Keratinocyte (primary cell): Measurements from ENCODE around the gene PALM2AKAP2.

Experiments used
- CTCF ChIP-seq, 3 experiments: IDR thresholded peaks in 1 of 3; conservative IDR thresholded peaks in 1 of 3; optimal IDR thresholded peaks in 1 of 3; 2 replicates in 2 of 3; 3 replicates in 1 of 3; pipeline versions ENCODE3 to v1.5.1; 2011; ENCODE audit warnings: low read length in 3 of 3, mild to moderate bottlenecking in 3 of 3, moderate library complexity in 2 of 3, control low read depth in 1 of 3, inconsistent platforms in 1 of 3; ENCODE audit not compliant: insufficient read depth in 2 of 3; ENCODE audit errors: extremely low read depth in 1 of 3
- EZH2 ChIP-seq: IDR thresholded peaks from one replicate; pipeline ENCODE4 v1.6.1; 2012; ENCODE audit warnings: inconsistent platforms, mild to moderate bottlenecking, low read length, moderate library complexity

GRCh38 chr9:109734814-109735213, 45.2 kb upstream of the PALM2AKAP2 start:
- TF ChIP-seq EZH2 (no peak), CTCF (optimal IDR thresholded peaks at IDR 0.05 in 1 of 3, IDR thresholded peaks at IDR 0.05 in 1 of 3, conservative IDR thresholded peaks at IDR 0.05 in 1 of 3; ENCODE audit: extremely low read depth in 1 of 3, insufficient read depth in 2 of 3, low read length in 3 of 3) (no peak)
